ENCODE results near the gene C1QTNF1. TPM values are rescaled to one million over a fixed set of nuclear protein-coding genes. Genes with fewer than 3 reads are reported as not detected.

Gene C1QTNF1
- total RNA-seq, 1 experiment from 2014 or later, result 4.0 TPM

GRCh38 chr17:79081571-79082276 is 57.8 kb downstream of the C1QTNF1 start:
- Histone ChIP-seq H3K4me2 (ENCODE audit: low read length) (no peak overlapping the region), H3K27me3 (ENCODE audit: insufficient read depth, low read length) (no peaks in the 10 kb centered on the region), H4K20me1 (ENCODE audit: insufficient read depth) (no peaks in the 10 kb centered on the region), H3K9me2 (ENCODE audit: insufficient read depth) (no peaks in the 10 kb centered on the region), H2AFZ (ENCODE audit: low read depth, low read length, poor library complexity, severe bottlenecking) (no peak overlapping the region), H3K27ac (ENCODE audit: low read depth, low read length) (no peak overlapping the region), H3K4me3 (replicated peaks in 1 of 2; ENCODE audit: low read depth in 1 of 2, low read length in 2 of 2) (no peak overlapping the region), H3K79me2 (ENCODE audit: insufficient read depth, low read length) (no peaks in the 10 kb centered on the region), H3K9ac (ENCODE audit: low read length) (no peak overlapping the region), H3K9me3 (ENCODE audit: control insufficient read depth in 1 of 2, insufficient read depth in 1 of 2, low read depth in 1 of 2, low read length in 2 of 2) (no peaks in the 10 kb centered on the region), H3K4me1 (ENCODE audit: control insufficient read depth in 1 of 2, insufficient read depth in 2 of 2, low read length in 2 of 2) (no peaks in the 10 kb centered on the region), H3K36me3 (ENCODE audit: control insufficient read depth in 1 of 2, insufficient read depth in 2 of 2, low read length in 2 of 2) (peaks cover 28 to 30% of the 10 kb centered on the region in 2 experiments; a peak in 3 of 4 replicates)
- ChIA-PET CTCF (interaction anchor here (1.2 to 2.4 kb wide), 12 partner anchors 7 to 311 kb away, joined by 3 to 8 read pairs (median 6); partner anchors contain the start of gene ENGASE), RAD21 (ENCODE audit: low non-redundant PET in 1 of 2, low total read pairs in 2 of 2, uncharacterized antibody in 2 of 2, unreplicated experiment in 2 of 2) (interaction anchor here in 1 of 2 experiments (1.1 kb wide), 1 partner anchor 62 kb away, joined by 4 read pairs; no protein-coding TSS in a partner anchor), POLR2A (no interaction called here)
- intact Hi-C loops (cut with micrococcal nuclease), result loop anchor here (1.0 kb wide), 3 partner anchors 16 to 62 kb away; no protein-coding TSS in a partner anchor
- TF ChIP-seq POLR2AphosphoS5 (IDR thresholded peaks at IDR 0.05; ENCODE audit: low read depth, low read length) (no peak), ATF3 (IDR thresholded peaks at IDR 0.05) (no peak), ZNF274 (IDR thresholded peaks at IDR 0.05; ENCODE audit: low read depth, low read length) (no peak), EGR1 (IDR thresholded peaks at IDR 0.05; ENCODE audit: low read depth) (no peak), FOSL1 (IDR thresholded peaks at IDR 0.05; ENCODE audit: low read depth) (no peak), REST (IDR thresholded peaks at IDR 0.05; ENCODE audit: low read depth) (no peak), YY1 (IDR thresholded peaks at IDR 0.05; ENCODE audit: extremely low read depth, insufficient replicate concordance, low read depth, low read length) (no peak), ELF1 (IDR thresholded peaks at IDR 0.05; ENCODE audit: borderline replicate concordance, low read depth) (no peak), SRF (IDR thresholded peaks at IDR 0.05; ENCODE audit: low read depth) (no peak), EZH2phosphoT487 (IDR thresholded peaks at IDR 0.05; ENCODE audit: borderline replicate concordance) (no peak), SIN3A (IDR thresholded peaks at IDR 0.05; ENCODE audit: low read depth) (no peak), ZFX (IDR thresholded peaks at IDR 0.05) (no peak)
- no TSS peak for BruUV-seq (replicated peaks)
- DNase-seq (ENCODE audit: low read depth, low spot score) (no peak), ATAC-seq (no peak)

Measured in HCT116 (cell line).